Nephron (organoid): ENCODE results near the gene ZSWIM5.
"Not testable (repeated sequence)": the region's sequence is repeated elsewhere in the genome, so short reads cannot be mapped to it uniquely, and the experiment has no call there.

ENCODE experiments used
- H3K27ac Mint-ChIP-seq, 3 experiments: 2 replicates each; pipeline ENCODE4 v1.8.0; 2020; ENCODE audit warnings: mixed read lengths in 3 of 3, mild to moderate bottlenecking in 2 of 3, moderate library complexity in 1 of 3
- H3K27me3 Mint-ChIP-seq: 2 replicates; pipeline ENCODE4 v1.8.0; 2021; ENCODE audit warnings: low read depth, mild to moderate bottlenecking, moderate library complexity, mixed read lengths
- H3K36me3 Mint-ChIP-seq: 2 replicates; pipeline ENCODE4 v1.8.0; 2020; ENCODE audit warnings: low read depth, mixed read lengths
- H3K4me1 Mint-ChIP-seq: 2 replicates; pipeline ENCODE4 v1.8.0; 2020; ENCODE audit warnings: mixed read lengths
- H3K4me3 Mint-ChIP-seq, 3 experiments: 2 replicates each; pipeline ENCODE4 v1.8.0; 2020; ENCODE audit warnings: mild to moderate bottlenecking in 3 of 3, mixed read lengths in 3 of 3, moderate library complexity in 2 of 3
- H3K9me3 Mint-ChIP-seq: 2 replicates; pipeline ENCODE4 v1.8.0; 2020; ENCODE audit warnings: mixed read lengths
- CTCF ChIP-seq, 3 experiments: fragments of 200-600 bp; sonication (generic); IDR thresholded peaks; one replicate each; pipeline ENCODE4 v1.5.0; 2021; ENCODE audit warnings: antibody characterized with exemption in 3 of 3; ENCODE audit not compliant: unreplicated experiment in 3 of 3

The ZSWIM5 gene

GRCh38 chr1:45093334-45093733 is 113.1 kb downstream of the ZSWIM5 start:
- no peak overlapping the region for H3K27ac Mint-ChIP-seq
- no peaks in the 10 kb centered on the region for H3K4me1 Mint-ChIP-seq
- no peaks in the 10 kb centered on the region for H3K36me3 Mint-ChIP-seq
- no peak overlapping the region for H3K4me3 Mint-ChIP-seq
- H3K9me3 Mint-ChIP-seq: peaks cover 3% of the 10 kb centered on the region
- no peak for TF ChIP-seq CTCF (IDR thresholded peaks at IDR 0.05; ENCODE audit: unreplicated experiment in 3 of 3)
- H3K27me3 Mint-ChIP-seq: no peaks in the 10 kb centered on the region

- no peaks in the 10 kb centered on the region for H3K36me3 Mint-ChIP-seq
- no peak overlapping the region for H3K4me3 Mint-ChIP-seq
- H3K27me3 Mint-ChIP-seq: no peaks in the 10 kb centered on the region
- H3K9me3 Mint-ChIP-seq: no peaks in the 10 kb centered on the region
- H3K4me1 Mint-ChIP-seq: no peaks in the 10 kb centered on the region
- no peak for TF ChIP-seq CTCF (IDR thresholded peaks at IDR 0.05; ENCODE audit: unreplicated experiment in 3 of 3)
- H3K27ac Mint-ChIP-seq: no peak overlapping the region
Observed at GRCh38 chr1:45089711-45090110, 116.7 kb downstream of the ZSWIM5 start.

- H3K4me3 Mint-ChIP-seq: no peak overlapping the region
Observed at GRCh38 chr1:45084562-45084961, 121.8 kb downstream of the ZSWIM5 start.

GRCh38 chr1:45079533-45079932 is 126.9 kb downstream of the ZSWIM5 start:
- no peak for TF ChIP-seq CTCF (IDR thresholded peaks at IDR 0.05; ENCODE audit: unreplicated experiment in 3 of 3)
- no peak overlapping the region for H3K27ac Mint-ChIP-seq
- H3K4me1 Mint-ChIP-seq: no peaks in the 10 kb centered on the region
- peaks cover 25% of the 10 kb centered on the region for H3K36me3 Mint-ChIP-seq
- H3K27me3 Mint-ChIP-seq: no peaks in the 10 kb centered on the region
- no peak overlapping the region for H3K4me3 Mint-ChIP-seq
- peaks cover 36% of the 10 kb centered on the region for H3K9me3 Mint-ChIP-seq

More at GRCh38 chr1:45084562-45084961, 121.8 kb downstream of the ZSWIM5 start:
- H3K9me3 Mint-ChIP-seq: peaks cover 8% of the 10 kb centered on the region
- TF ChIP-seq CTCF (IDR thresholded peaks at IDR 0.05; ENCODE audit: unreplicated experiment in 3 of 3): no peak
- H3K27ac Mint-ChIP-seq: no peak overlapping the region
- H3K4me1 Mint-ChIP-seq: no peaks in the 10 kb centered on the region
- peaks cover 15% of the 10 kb centered on the region for H3K36me3 Mint-ChIP-seq
- no peaks in the 10 kb centered on the region for H3K27me3 Mint-ChIP-seq

DNA sequence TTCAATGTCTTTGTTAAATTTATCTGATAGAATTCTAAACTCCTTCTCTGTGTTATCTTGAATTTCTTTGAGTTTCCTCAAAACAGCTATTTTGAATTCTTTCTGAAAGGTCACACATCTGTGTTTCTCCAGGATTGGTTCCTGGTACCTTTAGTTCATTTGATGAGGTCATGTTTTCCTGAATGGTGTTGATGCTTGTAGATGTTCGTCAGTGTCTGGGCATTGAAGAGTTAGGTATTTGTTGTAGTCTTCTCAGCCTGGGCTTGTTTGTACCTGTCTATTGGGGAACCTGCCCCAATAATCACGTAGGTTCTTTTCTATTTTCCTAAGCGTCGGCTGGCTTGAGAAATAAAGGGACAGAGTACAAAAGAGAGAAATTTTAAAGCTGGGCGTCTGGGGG is 129.4 kb downstream of the ZSWIM5 start:
- H3K27me3 Mint-ChIP-seq, H3K4me3 Mint-ChIP-seq: not testable (repeated sequence)
- H3K36me3 Mint-ChIP-seq: peaks cover 17% of the 10 kb centered on the region

GRCh38 chr1:45071567-45071966 is 134.8 kb downstream of the ZSWIM5 start:
- TF ChIP-seq CTCF (IDR thresholded peaks at IDR 0.05; ENCODE audit: unreplicated experiment in 3 of 3): no peak
- Mint-ChIP-seq H3K4me3 (no peak overlapping the region), H3K27me3 (no peaks in the 10 kb centered on the region), H3K4me1 (no peaks in the 10 kb centered on the region), H3K9me3 (peaks cover 48% of the 10 kb centered on the region), H3K27ac (no peak overlapping the region), H3K36me3 (no peaks in the 10 kb centered on the region)

More for the DNA sequence above, 129.4 kb downstream of the ZSWIM5 start:
- peaks cover 54% of the 10 kb centered on the region for H3K9me3 Mint-ChIP-seq
- H3K27ac Mint-ChIP-seq, H3K4me1 Mint-ChIP-seq: not testable (repeated sequence)
